RWPE2 (cell line): ENCODE data around the gene GALNT17.

Experiments
- ATAC-seq: fragments of 200-7000 bp; cut with Tn5 transposase; 3 replicates; pipeline ENCODE4 v1.9.1; 2021; ENCODE audit warnings: low read depth
- DNase-seq: peaks from one replicate; pipeline ENCODE4 v3.0.0-alpha.2; 2020; ENCODE audit warnings: low spot score
- H3K27ac ChIP-seq: fragments of 450-650 bp; 2 replicates; pipeline ENCODE4 v1.5.1; 2017; ENCODE audit warnings: mild to moderate bottlenecking; ENCODE audit not compliant: poor library complexity, severe bottlenecking
- H3K27me3 ChIP-seq: fragments of 250-450 bp; sonication (Bioruptor Pico); 2 replicates; pipeline ENCODE4 v1.5.1; 2021; ENCODE audit warnings: mild to moderate bottlenecking, moderate library complexity; ENCODE audit not compliant: insufficient read depth, poor library complexity, severe bottlenecking
- H3K36me3 ChIP-seq: fragments of 250-450 bp; sonication (Bioruptor Pico); 2 replicates; pipeline ENCODE4 v1.5.1; 2020; ENCODE audit warnings: low read depth, mild to moderate bottlenecking, moderate library complexity
- H3K4me1 ChIP-seq: fragments of 250-450 bp; sonication (Bioruptor Pico); 2 replicates; pipeline ENCODE4 v1.5.1; 2021; ENCODE audit warnings: mild to moderate bottlenecking, moderate library complexity; ENCODE audit not compliant: insufficient read depth, poor library complexity, severe bottlenecking
- H3K4me3 ChIP-seq: fragments of 250-450 bp; sonication (Bioruptor Pico); 2 replicates; pipeline ENCODE4 v1.5.1; 2021; ENCODE audit warnings: mild to moderate bottlenecking, moderate library complexity; ENCODE audit not compliant: severe bottlenecking
- H3K9me3 ChIP-seq: fragments of 250-450 bp; sonication (Bioruptor Pico); 2 replicates; pipeline ENCODE4 v1.5.1; 2021; ENCODE audit warnings: mild to moderate bottlenecking, moderate library complexity; ENCODE audit not compliant: severe bottlenecking
- CTCF ChIP-seq: fragments of 450-650 bp; IDR thresholded peaks from one replicate; pipeline ENCODE4 v1.5.1; 2017; ENCODE audit warnings: mild to moderate bottlenecking, moderate library complexity; ENCODE audit not compliant: poor library complexity, severe bottlenecking

Gene GALNT17

GRCh38 chr7:71313553-71313952 lies 181.6 kb downstream of the GALNT17 start:
- no peak overlapping the region for H3K27ac ChIP-seq
- no peak overlapping the region for H3K4me3 ChIP-seq
- TF ChIP-seq CTCF, result no peak
- DNase-seq (no peak), ATAC-seq (no peak)
- H3K4me1 ChIP-seq, result no peaks in the 10 kb centered on the region
- no peaks in the 10 kb centered on the region for H3K27me3 ChIP-seq
- H3K9me3 ChIP-seq, result no peaks in the 10 kb centered on the region
- H3K36me3 ChIP-seq, result no peaks in the 10 kb centered on the region

GRCh38 chr7:71320916-71321315 lies 189.0 kb downstream of the GALNT17 start:
- Histone ChIP-seq H3K27me3 (no peaks in the 10 kb centered on the region), H3K9me3 (no peaks in the 10 kb centered on the region), H3K36me3 (no peaks in the 10 kb centered on the region), H3K4me1 (no peaks in the 10 kb centered on the region), H3K27ac (no peak overlapping the region), H3K4me3 (no peak overlapping the region)
- no peak for DNase-seq
- no peak for TF ChIP-seq CTCF
- ATAC-seq, result no peak

GRCh38 chr7:71322201-71322600 lies 190.3 kb downstream of the GALNT17 start:
- DNase-seq, result no peak
- Histone ChIP-seq H3K9me3 (no peaks in the 10 kb centered on the region), H3K27ac (no peak overlapping the region), H3K4me3 (no peak overlapping the region), H3K4me1 (no peaks in the 10 kb centered on the region), H3K27me3 (no peaks in the 10 kb centered on the region), H3K36me3 (no peaks in the 10 kb centered on the region)
- ATAC-seq, result no peak
- TF ChIP-seq CTCF, result no peak

GRCh38 chr7:71323726-71324125 lies 191.8 kb downstream of the GALNT17 start:
- ATAC-seq (no peak), DNase-seq (no peak)
- no peaks in the 10 kb centered on the region for H3K36me3 ChIP-seq
- no peaks in the 10 kb centered on the region for H3K4me1 ChIP-seq
- no peak overlapping the region for H3K4me3 ChIP-seq
- no peaks in the 10 kb centered on the region for H3K27me3 ChIP-seq
- H3K27ac ChIP-seq, result no peak overlapping the region
- H3K9me3 ChIP-seq, result no peaks in the 10 kb centered on the region
- TF ChIP-seq CTCF, result no peak

GRCh38 chr7:71325151-71325550 lies 193.2 kb downstream of the GALNT17 start:
- Histone ChIP-seq H3K4me3 (no peak overlapping the region), H3K36me3 (no peaks in the 10 kb centered on the region), H3K27me3 (no peaks in the 10 kb centered on the region), H3K9me3 (no peaks in the 10 kb centered on the region), H3K4me1 (no peaks in the 10 kb centered on the region), H3K27ac (no peak overlapping the region)
- no peak for TF ChIP-seq CTCF
- DNase-seq, result no peak
- ATAC-seq, result no peak
